Measurements from ENCODE around the gene LPP.

GRCh38 chr3:188298585-188298984 lies 144.6 kb downstream of the LPP start:
- no peak for TF ChIP-seq POLR2A (IDR thresholded peaks at IDR 0.05; ENCODE audit: low read length)
- TF ChIP-seq GATA1 (IDR thresholded peaks at IDR 0.05; ENCODE audit: low read depth, low read length) = no peak
